Hepatocyte (in vitro differentiated cells): ENCODE data around the gene ULBP2. TPM values are rescaled to one million over a fixed set of nuclear protein-coding genes. Genes with fewer than 3 reads are reported as not detected.
"Not testable (repeated sequence)": the region's sequence is repeated elsewhere in the genome, so short reads cannot be mapped to it uniquely, and the experiment has no call there.

Source experiments
- DNase-seq: peaks from one replicate; pipeline ENCODE4 v3.0.0-alpha.2; 2016; ENCODE audit warnings: low spot score
- H2AFZ ChIP-seq: fragments of 200-600 bp; sonication (generic); 2 replicates; pipeline ENCODE4 v1.6.0; 2016; ENCODE audit warnings: antibody characterized with exemption, mild to moderate bottlenecking
- H3K27ac ChIP-seq: fragments of 200-600 bp; sonication (generic); 2 replicates; pipeline ENCODE4 v1.5.1; 2016; ENCODE audit warnings: mild to moderate bottlenecking
- H3K27me3 ChIP-seq: fragments of 200-600 bp; sonication (generic); 2 replicates; pipeline ENCODE4 v1.6.1; 2016
- H3K36me3 ChIP-seq: fragments of 200-600 bp; sonication (generic); replicated peaks from 2 replicates; pipeline ENCODE4 v1.5.1; 2016; ENCODE audit warnings: low read depth; ENCODE audit not compliant: insufficient read depth
- H3K4me1 ChIP-seq: fragments of 200-600 bp; sonication (generic); 2 replicates; pipeline ENCODE4 v1.5.1; 2016; ENCODE audit warnings: mild to moderate bottlenecking, moderate library complexity; ENCODE audit not compliant: insufficient read depth
- H3K4me2 ChIP-seq: fragments of 200-600 bp; sonication (generic); 2 replicates; pipeline ENCODE4 v1.6.0; 2016
- H3K4me3 ChIP-seq: fragments of 200-600 bp; sonication (generic); 2 replicates; pipeline ENCODE4 v1.5.1; 2016; ENCODE audit warnings: mild to moderate bottlenecking
- H3K79me2 ChIP-seq: fragments of 200-600 bp; sonication (generic); 2 replicates; pipeline ENCODE4 v1.6.0; 2017; ENCODE audit warnings: mild to moderate bottlenecking
- H3K9me2 ChIP-seq: fragments of 200-600 bp; sonication (generic); replicated peaks from 2 replicates; pipeline ENCODE4 v1.6.0; 2017; ENCODE audit warnings: mild to moderate bottlenecking; ENCODE audit not compliant: insufficient read depth
- H3K9me3 ChIP-seq: fragments of 200-600 bp; sonication (generic); 2 replicates; pipeline ENCODE4 v1.5.1; 2016; ENCODE audit warnings: low read depth, mild to moderate bottlenecking
- H4K20me1 ChIP-seq: fragments of 200-600 bp; sonication (generic); 2 replicates; pipeline ENCODE4 v1.6.0; 2016; ENCODE audit warnings: mild to moderate bottlenecking; ENCODE audit not compliant: insufficient read depth, poor library complexity, severe bottlenecking
- CTCF ChIP-seq: fragments of 200-600 bp; sonication (generic); IDR thresholded peaks from 2 replicates; pipeline ENCODE4 v1.5.1; 2016; ENCODE audit warnings: antibody characterized with exemption, mild to moderate bottlenecking; ENCODE audit not compliant: poor library complexity
- EZH2 ChIP-seq: fragments of 200-600 bp; sonication (generic); IDR thresholded peaks from 2 replicates; pipeline ENCODE4 v1.6.1; 2016; ENCODE audit warnings: antibody characterized with exemption, mild to moderate bottlenecking, borderline replicate concordance
- EZH2phosphoT487 ChIP-seq: fragments of 200-600 bp; sonication (generic); IDR thresholded peaks from one replicate; pipeline ENCODE4 v1.6.1; 2018; ENCODE audit warnings: antibody characterized with exemption, mild to moderate bottlenecking, low read depth, moderate library complexity; ENCODE audit not compliant: unreplicated experiment, severe bottlenecking
- WGBS: methylation state at CpG from one replicate; pipeline ENCODE4 v1.1.6; 2016; ENCODE audit warnings: low lambda C conversion rate; ENCODE audit errors: missing lambda C conversion rate; 5-methylcytosine and 5-hydroxymethylcytosine counted together
- polyA plus RNA-seq: library from polyadenylated mRNA; unstranded; fragments of >200 nt; fragmentation: Nextera tagmentation; extraction: Ambion mirVana; gene quantifications from 2 replicates; pipeline ENCODE4 v1.2.1, GENCODE V29; 2016
- total RNA-seq: library from RNA; depleted of rRNA; stranded (reverse); fragments of >200 nt; gene quantifications from 2 replicates; pipeline ENCODE4 v1.2.3, GENCODE V29; 2014

The ULBP2 gene
- total and polyA plus RNA-seq, 2 experiments from 2014 or later = 0.10 to 0.15 TPM

GRCh38 chr6:149955654-149956317 lies 14.0 kb downstream of the ULBP2 start:
- not testable (repeated sequence) for DNase-seq
- peaks cover 83% of the 10 kb centered on the region for H3K27me3 ChIP-seq

GRCh38 chr6:149958124-149958523 lies 16.3 kb downstream of the ULBP2 start:
- peaks cover 83% of the 10 kb centered on the region for H3K27me3 ChIP-seq
- not testable (repeated sequence) for H2AFZ ChIP-seq, H3K9me3 ChIP-seq, H3K4me3 ChIP-seq, H3K9me2 ChIP-seq, H3K27ac ChIP-seq, H3K79me2 ChIP-seq, H3K4me2 ChIP-seq, H4K20me1 ChIP-seq, H3K4me1 ChIP-seq, DNase-seq, H3K36me3 ChIP-seq
- WGBS = 72% methylated on average over 3 of the region's 3 CpGs

More at GRCh38 chr6:149955654-149956317, 14.0 kb downstream of the ULBP2 start:
- not testable (repeated sequence) for H4K20me1 ChIP-seq, H3K9me3 ChIP-seq, H3K27ac ChIP-seq, H2AFZ ChIP-seq, H3K9me2 ChIP-seq, H3K4me2 ChIP-seq, H3K4me1 ChIP-seq, H3K36me3 ChIP-seq, H3K4me3 ChIP-seq, H3K79me2 ChIP-seq
- peak; percentile 68 for TF ChIP-seq EZH2
- WGBS = 50% methylated on average over 7 of the region's 7 CpGs

GRCh38 chr6:149959806-149960205 lies 18.0 kb downstream of the ULBP2 start:
- not testable (repeated sequence) for H4K20me1 ChIP-seq, H3K27ac ChIP-seq, H3K4me3 ChIP-seq, H3K9me2 ChIP-seq, H3K4me2 ChIP-seq, H2AFZ ChIP-seq, H3K36me3 ChIP-seq, H3K9me3 ChIP-seq, DNase-seq, H3K79me2 ChIP-seq
- H3K27me3 ChIP-seq = peaks cover 93% of the 10 kb centered on the region
- WGBS = 66% methylated on average over 4 of the region's 4 CpGs
- peaks cover 14% of the 10 kb centered on the region for H3K4me1 ChIP-seq

GRCh38 chr6:149960488-149960887 lies 18.7 kb downstream of the ULBP2 start:
- Histone ChIP-seq H3K27me3 (peaks cover 95% of the 10 kb centered on the region), H4K20me1 (no peaks in the 10 kb centered on the region), H3K36me3 (no peaks in the 10 kb centered on the region), H2AFZ (no peak overlapping the region), H3K27ac (no peak overlapping the region), H3K9me3 (no peaks in the 10 kb centered on the region), H3K9me2 (no peaks in the 10 kb centered on the region), H3K4me2 (no peak overlapping the region), H3K4me1 (peaks cover 14% of the 10 kb centered on the region), H3K79me2 (no peaks in the 10 kb centered on the region), H3K4me3 (no peak overlapping the region)
- DNase-seq = no peak
- WGBS = 80% methylated on average over 6 of the region's 6 CpGs
- TF ChIP-seq EZH2phosphoT487 (no peak), EZH2 (no peak), CTCF (no peak)

- WGBS = 65% methylated on average over 5 of the region's 6 CpGs
- no peaks in the 10 kb centered on the region for H3K9me2 ChIP-seq
Observed at GRCh38 chr6:149961728-149962425, 20.1 kb downstream of the ULBP2 start.

More at GRCh38 chr6:149961728-149962425, 20.1 kb downstream of the ULBP2 start:
- no peak overlapping the region for H3K4me2 ChIP-seq
- no peak overlapping the region for H3K27ac ChIP-seq
- H2AFZ ChIP-seq = no peak overlapping the region
- no peaks in the 10 kb centered on the region for H3K9me3 ChIP-seq
- DNase-seq = no peak
- peaks cover 93% of the 10 kb centered on the region for H3K27me3 ChIP-seq
- no peaks in the 10 kb centered on the region for H3K36me3 ChIP-seq
- TF ChIP-seq EZH2phosphoT487 (no peak), CTCF (no peak), EZH2 (no peak)
- H3K4me1 ChIP-seq = peaks cover 14% of the 10 kb centered on the region
- no peak overlapping the region for H3K4me3 ChIP-seq
- H4K20me1 ChIP-seq = no peaks in the 10 kb centered on the region
- H3K79me2 ChIP-seq = no peaks in the 10 kb centered on the region
